ENCODE data around the gene CDK5R2. TPM values are rescaled to one million over a fixed set of nuclear protein-coding genes. Genes with fewer than 3 reads are reported as not detected.

Gene CDK5R2
- polyA plus RNA-seq, 2 of the 4 experiments (the other 2 are of a cell fraction): 0.63 to 0.94 TPM

- no peak overlapping the region for H3K4me2 ChIP-seq
- ChIA-PET CTCF (interaction anchor here (1.1 to 3.9 kb wide), 2 partner anchors 23 to 27 kb away, joined by 3 to 44 read pairs; no protein-coding TSS in a partner anchor), POLR2A (no interaction called here)
- DNase-seq (ENCODE audit: low read depth in 1 of 2, low spot score in 1 of 2) (no peak), FAIRE-seq (no peak), ATAC-seq (no peak)
- no peak overlapping the region for H3K27ac ChIP-seq
- peaks cover 17% of the 10 kb centered on the region for H3K4me1 ChIP-seq
- 87% methylated on average over 2 of the region's 9 CpGs for WGBS (ENCODE audit: missing lambda C conversion rate)
- H3K9me3 ChIP-seq: no peaks in the 10 kb centered on the region
- no peak for TF ChIP-seq PBX3 (IDR thresholded peaks at IDR 0.05)
- TF ChIP-seq, protein P1, sequence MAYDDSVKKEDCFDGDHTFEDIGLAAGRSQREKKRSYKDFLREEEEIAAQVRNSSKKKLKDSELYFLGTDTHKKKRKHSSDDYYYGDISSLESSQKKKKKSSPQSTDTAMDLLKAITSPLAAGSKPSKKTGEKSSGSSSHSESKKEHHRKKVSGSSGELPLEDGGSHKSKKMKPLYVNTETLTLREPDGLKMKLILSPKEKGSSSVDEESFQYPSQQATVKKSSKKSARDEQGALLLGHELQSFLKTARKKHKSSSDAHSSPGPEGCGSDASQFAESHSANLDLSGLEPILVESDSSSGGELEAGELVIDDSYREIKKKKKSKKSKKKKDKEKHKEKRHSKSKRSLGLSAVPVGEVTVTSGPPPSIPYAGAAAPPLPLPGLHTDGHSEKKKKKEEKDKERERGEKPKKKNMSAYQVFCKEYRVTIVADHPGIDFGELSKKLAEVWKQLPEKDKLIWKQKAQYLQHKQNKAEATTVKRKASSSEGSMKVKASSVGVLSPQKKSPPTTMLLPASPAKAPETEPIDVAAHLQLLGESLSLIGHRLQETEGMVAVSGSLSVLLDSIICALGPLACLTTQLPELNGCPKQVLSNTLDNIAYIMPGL (CRISPR knock-in tag; IDR thresholded peaks at IDR 0.05; ENCODE audit: borderline replicate concordance): no peak
- no peak for TF ChIP-seq EHF (CRISPR knock-in tag; IDR thresholded peaks at IDR 0.05)
- H3K4me3 ChIP-seq: no peak overlapping the region
Measured at GRCh38 chr2:218999881-219000568, 40.6 kb downstream of the CDK5R2 start.

DNA sequence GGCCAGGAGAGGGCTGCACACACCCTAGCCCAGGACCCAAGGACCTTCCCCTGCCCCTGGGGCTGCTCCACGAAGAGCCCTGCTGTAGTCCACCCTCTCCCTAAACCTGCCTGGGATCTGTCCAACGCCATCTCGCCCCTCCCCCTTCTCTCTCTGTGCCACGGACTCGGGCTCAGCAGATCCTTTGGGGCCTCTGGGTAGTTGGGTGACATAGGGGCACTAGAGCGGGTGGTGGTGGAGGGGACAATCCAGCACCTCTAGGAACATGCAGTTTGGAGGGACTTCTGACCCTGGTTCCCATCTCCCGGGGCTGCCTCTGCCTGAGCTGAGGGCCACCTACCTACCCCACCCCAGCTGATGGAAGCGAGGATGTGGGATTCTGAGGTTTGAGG, 41.1 kb downstream of the CDK5R2 start:
- Histone ChIP-seq H3K4me3 (no peak overlapping the region), H3K4me2 (no peak overlapping the region), H3K27ac (no peak overlapping the region), H3K4me1 (peaks cover 17% of the 10 kb centered on the region), H3K9me3 (no peaks in the 10 kb centered on the region)
- no peak for FAIRE-seq
- WGBS (ENCODE audit: missing lambda C conversion rate): 69% methylated on average over 8 of the region's 8 CpGs
- ChIA-PET CTCF (interaction anchor here (1.0 to 7.1 kb wide), 4 partner anchors 18 to 103 kb away, joined by 3 to 53 read pairs (median 25); no protein-coding TSS in a partner anchor), POLR2A (no interaction called here)
- TF ChIP-seq MYC (IDR thresholded peaks at IDR 0.05; ENCODE audit: borderline replicate concordance, low read length) (no peak), HES2 (IDR thresholded peaks at IDR 0.05) (no peak), EHMT2 (IDR thresholded peaks at IDR 0.05; ENCODE audit: low read depth) (no peak), RFX5 (IDR thresholded peaks at IDR 0.05) (no peak), POLR2AphosphoS2 (conservative IDR thresholded peaks at IDR 0.05; ENCODE audit: low read length) (no peak), CHD2 (IDR thresholded peaks at IDR 0.05; ENCODE audit: low read length, partially characterized antibody) (no peak), HOXB13 (CRISPR knock-in tag; IDR thresholded peaks at IDR 0.05; ENCODE audit: low read depth) (no peak), HOXB5 (CRISPR knock-in tag; IDR thresholded peaks at IDR 0.05) (no peak), ZFP36 (IDR thresholded peaks at IDR 0.05; ENCODE audit: borderline replicate concordance, partially characterized antibody) (no peak), RARB (CRISPR knock-in tag; IDR thresholded peaks at IDR 0.05) (no peak)
- TF ChIP-seq, protein P1 (CRISPR knock-in tag; IDR thresholded peaks at IDR 0.05; ENCODE audit: borderline replicate concordance): no peak
- TF ChIP-seq, protein P2, sequence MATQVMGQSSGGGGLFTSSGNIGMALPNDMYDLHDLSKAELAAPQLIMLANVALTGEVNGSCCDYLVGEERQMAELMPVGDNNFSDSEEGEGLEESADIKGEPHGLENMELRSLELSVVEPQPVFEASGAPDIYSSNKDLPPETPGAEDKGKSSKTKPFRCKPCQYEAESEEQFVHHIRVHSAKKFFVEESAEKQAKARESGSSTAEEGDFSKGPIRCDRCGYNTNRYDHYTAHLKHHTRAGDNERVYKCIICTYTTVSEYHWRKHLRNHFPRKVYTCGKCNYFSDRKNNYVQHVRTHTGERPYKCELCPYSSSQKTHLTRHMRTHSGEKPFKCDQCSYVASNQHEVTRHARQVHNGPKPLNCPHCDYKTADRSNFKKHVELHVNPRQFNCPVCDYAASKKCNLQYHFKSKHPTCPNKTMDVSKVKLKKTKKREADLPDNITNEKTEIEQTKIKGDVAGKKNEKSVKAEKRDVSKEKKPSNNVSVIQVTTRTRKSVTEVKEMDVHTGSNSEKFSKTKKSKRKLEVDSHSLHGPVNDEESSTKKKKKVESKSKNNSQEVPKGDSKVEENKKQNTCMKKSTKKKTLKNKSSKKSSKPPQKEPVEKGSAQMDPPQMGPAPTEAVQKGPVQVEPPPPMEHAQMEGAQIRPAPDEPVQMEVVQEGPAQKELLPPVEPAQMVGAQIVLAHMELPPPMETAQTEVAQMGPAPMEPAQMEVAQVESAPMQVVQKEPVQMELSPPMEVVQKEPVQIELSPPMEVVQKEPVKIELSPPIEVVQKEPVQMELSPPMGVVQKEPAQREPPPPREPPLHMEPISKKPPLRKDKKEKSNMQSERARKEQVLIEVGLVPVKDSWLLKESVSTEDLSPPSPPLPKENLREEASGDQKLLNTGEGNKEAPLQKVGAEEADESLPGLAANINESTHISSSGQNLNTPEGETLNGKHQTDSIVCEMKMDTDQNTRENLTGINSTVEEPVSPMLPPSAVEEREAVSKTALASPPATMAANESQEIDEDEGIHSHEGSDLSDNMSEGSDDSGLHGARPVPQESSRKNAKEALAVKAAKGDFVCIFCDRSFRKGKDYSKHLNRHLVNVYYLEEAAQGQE (IDR thresholded peaks at IDR 0.05): no peak
- TF ChIP-seq, protein P3, sequence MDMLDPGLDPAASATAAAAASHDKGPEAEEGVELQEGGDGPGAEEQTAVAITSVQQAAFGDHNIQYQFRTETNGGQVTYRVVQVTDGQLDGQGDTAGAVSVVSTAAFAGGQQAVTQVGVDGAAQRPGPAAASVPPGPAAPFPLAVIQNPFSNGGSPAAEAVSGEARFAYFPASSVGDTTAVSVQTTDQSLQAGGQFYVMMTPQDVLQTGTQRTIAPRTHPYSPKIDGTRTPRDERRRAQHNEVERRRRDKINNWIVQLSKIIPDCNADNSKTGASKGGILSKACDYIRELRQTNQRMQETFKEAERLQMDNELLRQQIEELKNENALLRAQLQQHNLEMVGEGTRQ (IDR thresholded peaks at IDR 0.05): no peak
- TF ChIP-seq, protein P4, sequence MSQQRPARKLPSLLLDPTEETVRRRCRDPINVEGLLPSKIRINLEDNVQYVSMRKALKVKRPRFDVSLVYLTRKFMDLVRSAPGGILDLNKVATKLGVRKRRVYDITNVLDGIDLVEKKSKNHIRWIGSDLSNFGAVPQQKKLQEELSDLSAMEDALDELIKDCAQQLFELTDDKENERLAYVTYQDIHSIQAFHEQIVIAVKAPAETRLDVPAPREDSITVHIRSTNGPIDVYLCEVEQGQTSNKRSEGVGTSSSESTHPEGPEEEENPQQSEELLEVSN (IDR thresholded peaks at IDR 0.05; ENCODE audit: borderline replicate concordance, low read depth): no peak
- DNase-seq (ENCODE audit: low read depth in 1 of 2, low spot score in 1 of 2): no peak
- no peak for ATAC-seq

All from A549 (cell line).